T-helper 22 cell (primary cell): Measurements from ENCODE around the gene MGAT2.
"Not testable (repeated sequence)": the region's sequence is repeated elsewhere in the genome, so short reads cannot be mapped to it uniquely, and the experiment has no call there.

Experiments
- DNase-seq: peaks from one replicate; pipeline ENCODE4 v3.0.0-alpha.2; 2020; ENCODE audit warnings: low read depth

MGAT2 gene

DNA sequence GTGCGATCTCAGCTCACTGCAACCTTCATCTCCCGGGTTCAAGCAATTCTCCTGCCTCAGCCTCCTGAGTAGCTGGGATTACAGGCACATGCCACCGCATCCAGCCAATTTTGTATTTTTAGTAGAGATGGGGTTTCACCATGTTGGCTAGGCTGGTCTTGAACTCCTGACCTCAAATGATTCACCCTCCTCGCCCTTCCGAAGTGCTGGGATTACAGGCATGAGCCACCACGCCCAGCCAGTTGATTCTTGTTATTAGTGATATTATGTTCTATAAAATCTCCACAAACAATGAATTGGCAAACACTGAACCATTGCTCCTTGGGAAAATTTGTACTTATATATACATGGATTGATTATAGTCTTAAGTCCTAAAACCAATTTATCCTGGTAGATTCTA, 36.9 kb downstream of the MGAT2 start:
- DNase-seq = not testable (repeated sequence)

DNA sequence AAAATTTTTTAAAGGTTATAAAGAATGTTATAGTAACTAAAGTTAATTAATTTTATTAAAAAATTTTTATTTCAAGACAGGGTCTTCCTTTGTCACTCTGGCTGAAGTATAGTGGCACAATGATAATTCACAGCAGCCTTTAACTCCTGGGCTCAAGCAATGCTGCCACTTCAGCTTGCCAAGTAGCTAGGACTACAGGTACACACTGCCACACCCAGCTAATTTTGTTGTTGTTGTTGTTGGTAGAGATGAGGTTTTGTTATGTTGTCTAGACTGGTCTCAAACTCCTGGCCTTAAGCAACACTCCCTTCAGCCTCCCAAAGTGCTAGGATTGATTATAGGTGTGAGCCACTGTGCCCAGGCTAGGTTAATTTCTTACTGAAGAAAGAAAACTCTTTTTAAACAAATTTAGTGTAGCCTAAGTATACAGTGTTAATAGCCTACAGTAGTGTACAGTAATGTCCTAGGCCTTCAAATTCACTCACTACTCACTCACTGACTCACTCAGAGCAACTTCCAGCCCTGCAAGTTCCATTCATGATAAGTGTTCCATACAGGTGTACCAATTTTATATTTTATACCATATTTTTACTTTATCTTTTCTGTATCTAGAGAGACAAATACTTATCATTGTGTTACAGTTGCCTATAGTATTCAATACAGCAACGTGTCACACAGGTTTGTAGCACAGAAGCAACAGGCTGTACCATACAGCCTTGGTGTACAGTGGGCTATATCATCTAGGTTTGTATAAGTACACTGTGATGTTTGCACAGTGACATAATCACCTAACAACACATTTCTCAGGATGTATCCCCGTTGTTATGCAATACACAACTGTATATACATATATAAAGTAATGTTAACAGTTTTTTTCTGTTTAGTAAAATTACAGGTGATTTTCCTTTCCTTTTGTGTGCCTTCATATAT, 39.2 kb downstream of the MGAT2 start:
- no peak for DNase-seq

DNA sequence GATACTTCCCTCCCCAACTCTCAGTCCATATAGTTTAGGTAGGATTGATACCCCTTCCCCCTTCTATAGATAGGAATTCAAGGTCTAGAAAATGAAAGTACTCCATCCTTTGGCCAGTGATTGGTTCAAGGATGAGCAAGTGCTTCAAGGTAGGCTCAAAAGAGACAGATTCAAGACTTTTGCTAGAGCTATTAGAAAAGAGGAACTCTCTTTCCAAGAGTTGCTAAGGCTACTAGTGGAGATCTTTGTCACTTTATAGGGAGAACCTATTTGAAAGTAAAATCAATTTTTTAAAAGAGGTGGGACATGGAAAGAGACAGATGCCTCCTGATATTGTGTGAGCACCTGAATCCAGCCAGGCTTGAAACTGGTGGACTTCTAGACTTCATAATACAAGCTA, 49.9 kb downstream of the MGAT2 start:
- no peak for DNase-seq
